Measurements from ENCODE around the gene FCHSD2. TPM values are rescaled to one million over a fixed set of nuclear protein-coding genes. Genes with fewer than 3 reads are reported as not detected.

FCHSD2 gene
- total and polyA plus RNA-seq, 2 donors (not counting 3 experiments of a cell fraction or from before 2014, with no cell fraction given): 20.8 to 56.9 TPM

DNA sequence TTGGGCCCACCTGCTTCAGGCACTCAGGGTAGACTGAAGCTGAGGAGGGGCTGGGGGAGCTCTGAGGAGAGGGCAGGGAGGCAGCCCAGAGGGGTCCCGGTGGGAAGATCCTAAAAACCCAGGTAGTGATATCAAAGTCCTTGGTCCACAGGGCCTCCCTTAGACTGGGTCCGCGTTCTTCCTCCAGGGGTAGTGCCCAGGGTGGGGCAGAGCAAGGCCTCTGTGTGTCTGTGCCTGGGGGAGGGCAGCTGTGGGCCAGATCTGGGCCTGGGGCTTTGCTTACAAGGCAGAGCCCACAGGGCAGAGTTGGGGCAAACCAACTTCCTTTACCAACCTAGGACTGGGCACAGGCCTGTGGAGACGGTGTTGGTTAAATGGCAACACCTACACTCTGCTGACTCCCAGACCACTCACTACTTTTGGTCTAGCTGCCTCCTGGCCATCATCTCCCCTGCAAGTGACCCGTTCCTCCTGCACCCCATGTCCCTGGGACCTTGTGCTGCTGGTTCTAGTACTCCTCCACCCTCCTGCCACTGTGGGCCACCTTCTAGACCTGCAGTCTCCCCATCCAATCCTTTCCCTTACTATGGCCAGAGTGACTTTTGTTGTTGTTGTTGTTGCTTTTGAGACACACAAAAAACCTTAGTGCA lies 312.1 kb downstream of the FCHSD2 start:
- DNase-seq (ENCODE audit: low read depth, low spot score) (no peak), FAIRE-seq (no peak)
- Histone ChIP-seq H3K9me3 (replicated peaks; ENCODE audit: control insufficient read depth, insufficient read depth, low read length) (no peaks in the 10 kb centered on the region), H2AFZ (ENCODE audit: low read depth, low read length) (no peak overlapping the region), H3K27me3 (ENCODE audit: control insufficient read depth in 2 of 2, insufficient read depth in 2 of 2, low read length in 2 of 2) (no peaks in the 10 kb centered on the region), H3K4me3 (replicated peaks in 1 of 3; ENCODE audit: insufficient read depth in 1 of 3, low read depth in 1 of 3, low read length in 3 of 3) (no peak overlapping the region), H4K20me1 (replicated peaks; ENCODE audit: control insufficient read depth, extremely low read depth, insufficient read depth, low read length) (no peaks in the 10 kb centered on the region), H3K79me2 (ENCODE audit: control insufficient read depth, insufficient read depth, low read length) (no peaks in the 10 kb centered on the region), H3K9me1 (replicated peaks; ENCODE audit: control insufficient read depth, extremely low read depth, insufficient read depth, low read length) (no peaks in the 10 kb centered on the region), H3K4me1 (ENCODE audit: control insufficient read depth, extremely low read depth, insufficient read depth, low read length) (no peaks in the 10 kb centered on the region), H3K36me3 (ENCODE audit: control insufficient read depth in 2 of 2, extremely low read depth in 1 of 2, insufficient read depth in 2 of 2, low read length in 2 of 2) (no peaks in the 10 kb centered on the region), H3K9ac (replicated peaks; ENCODE audit: extremely low read depth, insufficient read depth, low read length) (no peak overlapping the region), H3K27ac (ENCODE audit: insufficient read depth, low read depth, low read length) (no peak overlapping the region), H3K4me2 (ENCODE audit: insufficient read depth, low read length) (no peak overlapping the region)
- BruUV-seq (replicated peaks): no TSS peak
- dilution Hi-C loops (cut with MboI; ENCODE audit: extremely low pct_ligation_motif_present, low sequenced_read_pairs) (no loop called here), intact Hi-C loops (cut with micrococcal nuclease) (loop anchor here (2.0 to 10.0 kb wide), 3 partner anchors 92 to 545 kb away; partner anchors contain the start of gene RELT)
- ChIA-PET POLR2A (no interaction called here), CTCF (interaction anchor here (1.1 to 7.9 kb wide), 8 partner anchors 7 to 462 kb away, joined by 4 to 196 read pairs (median 16); no protein-coding TSS in a partner anchor)
- peak; percentile 33 for TF ChIP-seq POLR2AphosphoS5 (IDR thresholded peaks at IDR 0.05; ENCODE audit: insufficient read depth, low read depth, low read length)
- no peak for TF ChIP-seq MAX (IDR thresholded peaks at IDR 0.05; ENCODE audit: insufficient read depth, insufficient read length)

GRCh38 chr11:72829178-72829577 lies 312.9 kb downstream of the FCHSD2 start:
- Histone ChIP-seq H3K9me1 (replicated peaks; ENCODE audit: control insufficient read depth, extremely low read depth, insufficient read depth, low read length) (no peaks in the 10 kb centered on the region), H3K4me1 (ENCODE audit: control insufficient read depth, extremely low read depth, insufficient read depth, low read length) (no peaks in the 10 kb centered on the region), H3K9me3 (replicated peaks; ENCODE audit: control insufficient read depth, insufficient read depth, low read length) (no peaks in the 10 kb centered on the region), H4K20me1 (replicated peaks; ENCODE audit: control insufficient read depth, extremely low read depth, insufficient read depth, low read length) (no peaks in the 10 kb centered on the region), H3K27ac (ENCODE audit: insufficient read depth, low read depth, low read length) (no peak overlapping the region), H3K79me2 (ENCODE audit: control insufficient read depth, insufficient read depth, low read length) (no peaks in the 10 kb centered on the region), H3K27me3 (ENCODE audit: control insufficient read depth in 2 of 2, insufficient read depth in 2 of 2, low read length in 2 of 2) (no peaks in the 10 kb centered on the region), H3K36me3 (ENCODE audit: control insufficient read depth in 2 of 2, extremely low read depth in 1 of 2, insufficient read depth in 2 of 2, low read length in 2 of 2) (no peaks in the 10 kb centered on the region), H3K9ac (replicated peaks; ENCODE audit: extremely low read depth, insufficient read depth, low read length) (no peak overlapping the region), H3K4me3 (replicated peaks in 1 of 3; ENCODE audit: insufficient read depth in 1 of 3, low read depth in 1 of 3, low read length in 3 of 3) (no peak overlapping the region), H3K4me2 (ENCODE audit: insufficient read depth, low read length) (no peak overlapping the region), H2AFZ (ENCODE audit: low read depth, low read length) (no peak overlapping the region)
- ChIA-PET CTCF (interaction anchor here (1.1 to 7.9 kb wide), 4 partner anchors 105 to 413 kb away, joined by 4 to 196 read pairs (median 19); no protein-coding TSS in a partner anchor), POLR2A (no interaction called here)
- intact Hi-C loops (cut with micrococcal nuclease): loop anchor here (10.0 kb wide), 1 partner anchor 546 kb away; the partner anchor contains the start of gene RELT
- no peak for TF ChIP-seq GATA2 (IDR thresholded peaks at IDR 0.05; ENCODE audit: insufficient read depth, insufficient read length, low read depth, low read length)
- TF ChIP-seq JUN (IDR thresholded peaks at IDR 0.05; ENCODE audit: borderline replicate concordance, insufficient read depth, insufficient read length, low read depth): no peak
- no peak for TF ChIP-seq MYC (IDR thresholded peaks at IDR 0.05; ENCODE audit: low read depth, low read length)
- no peak for TF ChIP-seq MAX (IDR thresholded peaks at IDR 0.05; ENCODE audit: insufficient read depth, insufficient read length)
- TF ChIP-seq, protein P1, sequence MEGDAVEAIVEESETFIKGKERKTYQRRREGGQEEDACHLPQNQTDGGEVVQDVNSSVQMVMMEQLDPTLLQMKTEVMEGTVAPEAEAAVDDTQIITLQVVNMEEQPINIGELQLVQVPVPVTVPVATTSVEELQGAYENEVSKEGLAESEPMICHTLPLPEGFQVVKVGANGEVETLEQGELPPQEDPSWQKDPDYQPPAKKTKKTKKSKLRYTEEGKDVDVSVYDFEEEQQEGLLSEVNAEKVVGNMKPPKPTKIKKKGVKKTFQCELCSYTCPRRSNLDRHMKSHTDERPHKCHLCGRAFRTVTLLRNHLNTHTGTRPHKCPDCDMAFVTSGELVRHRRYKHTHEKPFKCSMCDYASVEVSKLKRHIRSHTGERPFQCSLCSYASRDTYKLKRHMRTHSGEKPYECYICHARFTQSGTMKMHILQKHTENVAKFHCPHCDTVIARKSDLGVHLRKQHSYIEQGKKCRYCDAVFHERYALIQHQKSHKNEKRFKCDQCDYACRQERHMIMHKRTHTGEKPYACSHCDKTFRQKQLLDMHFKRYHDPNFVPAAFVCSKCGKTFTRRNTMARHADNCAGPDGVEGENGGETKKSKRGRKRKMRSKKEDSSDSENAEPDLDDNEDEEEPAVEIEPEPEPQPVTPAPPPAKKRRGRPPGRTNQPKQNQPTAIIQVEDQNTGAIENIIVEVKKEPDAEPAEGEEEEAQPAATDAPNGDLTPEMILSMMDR (IDR thresholded peaks at IDR 0.05; ENCODE audit: extremely low read depth in 1 of 2, insufficient read depth in 1 of 2, low read depth in 1 of 2, low read length in 2 of 2): no peak
- FAIRE-seq (no peak), DNase-seq (ENCODE audit: low read depth, low spot score) (no peak)
- no TSS peak for BruUV-seq (replicated peaks)
- dilution Hi-C loops (cut with MboI; ENCODE audit: extremely low pct_ligation_motif_present, low sequenced_read_pairs): no loop called here

Measured in endothelial cell of umbilical vein (primary cell).